ENCODE results near the gene ZPBP2. TPM values are rescaled to one million over a fixed set of nuclear protein-coding genes. Genes with fewer than 3 reads are reported as not detected.

The ZPBP2 gene
- total and polyA plus RNA-seq, 9 of the 15 experiments (the other 6 are each of a cell fraction or from before 2014, with no cell fraction given) = not detected

GRCh38 chr17:39926588-39927100 lies 58.6 kb downstream of the ZPBP2 start (continued):
- TF ChIP-seq TFAP4 (CRISPR knock-in tag; IDR thresholded peaks at IDR 0.05; ENCODE audit: borderline replicate concordance) (peak; percentile 52; the same call in 1 of the 2 replicates), ZNF263 (CRISPR knock-in tag; IDR thresholded peaks at IDR 0.05; ENCODE audit: borderline replicate concordance) (peak; percentile 82; the same call in 1 of the 2 replicates), NCOA1 (IDR thresholded peaks at IDR 0.05; ENCODE audit: low read depth) (0 out of 2 replicates have a peak, but pooled peaks have one; percentile 1), DACH1 (IDR thresholded peaks at IDR 0.05; ENCODE audit: partially characterized antibody) (peak; percentile 47), CTBP1 (IDR thresholded peaks at IDR 0.05; ENCODE audit: borderline replicate concordance) (0 out of 2 replicates have a peak, but pooled peaks have one; percentile 19), SIN3A (IDR thresholded peaks at IDR 0.05; ENCODE audit: borderline replicate concordance in 2 of 2, control insufficient read depth in 1 of 2, low read depth in 2 of 2, low read length in 2 of 2) (peak in 1 of 2 experiments; percentile 32; a peak in 1 of 4 replicates), ZNF436 (CRISPR knock-in tag; IDR thresholded peaks at IDR 0.05) (no peak), LEF1 (IDR thresholded peaks at IDR 0.05) (peak; percentile 42; the same call in 1 of the 2 replicates), CCAR2 (IDR thresholded peaks at IDR 0.05; ENCODE audit: low read depth, low read length) (no peak), ESRRA (IDR thresholded peaks at IDR 0.05; ENCODE audit: borderline replicate concordance, low read depth) (0 out of 2 replicates have a peak, but pooled peaks have one; percentile 18), ZNF318 (IDR thresholded peaks at IDR 0.05; ENCODE audit: borderline replicate concordance in 1 of 2, low read depth in 1 of 2) (no peak)

All from K562 (cell line).